Measurements from ENCODE around the gene KIF17.

KIF17 gene

DNA sequence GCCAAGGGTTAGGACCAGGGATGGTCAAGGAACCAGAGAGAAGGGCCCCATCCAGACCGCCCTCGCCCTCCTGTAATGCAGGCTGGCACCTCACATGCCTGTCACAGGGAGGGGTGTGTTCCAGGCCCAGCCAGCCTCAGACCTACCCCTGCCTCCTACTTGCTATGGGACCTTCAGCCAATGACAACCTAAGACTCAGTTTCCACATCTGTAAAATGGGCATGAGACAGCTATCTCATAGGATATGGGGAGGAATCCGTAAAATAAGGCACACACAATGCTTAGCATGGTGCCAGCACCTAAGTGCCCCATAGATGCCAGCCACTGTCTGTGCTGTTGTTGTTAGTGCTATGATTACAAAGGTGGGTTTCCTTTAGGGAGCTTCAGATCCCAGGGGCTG lies 7.9 kb downstream of the KIF17 start:
- no peak for DNase-seq

DNA sequence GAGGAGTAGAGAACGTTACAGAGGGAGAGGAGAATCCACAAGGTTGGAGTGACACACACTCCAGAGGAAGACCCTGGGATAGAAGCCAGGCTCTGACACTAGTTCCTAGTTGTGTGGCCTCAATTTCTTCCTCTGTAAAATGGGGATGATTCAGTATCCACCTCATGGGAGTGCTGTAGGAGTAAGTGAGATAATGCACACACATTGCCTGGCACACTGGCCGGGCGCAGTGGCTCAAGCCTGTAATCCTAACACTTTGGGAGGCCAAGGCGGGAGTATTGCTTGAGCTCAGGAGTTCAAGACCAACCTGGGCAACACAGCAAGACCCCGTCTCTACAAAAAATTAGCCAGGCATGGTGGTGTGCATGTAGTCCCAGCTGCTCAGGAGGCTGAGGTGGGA lies 8.9 kb downstream of the KIF17 start:
- no peak for DNase-seq

DNA sequence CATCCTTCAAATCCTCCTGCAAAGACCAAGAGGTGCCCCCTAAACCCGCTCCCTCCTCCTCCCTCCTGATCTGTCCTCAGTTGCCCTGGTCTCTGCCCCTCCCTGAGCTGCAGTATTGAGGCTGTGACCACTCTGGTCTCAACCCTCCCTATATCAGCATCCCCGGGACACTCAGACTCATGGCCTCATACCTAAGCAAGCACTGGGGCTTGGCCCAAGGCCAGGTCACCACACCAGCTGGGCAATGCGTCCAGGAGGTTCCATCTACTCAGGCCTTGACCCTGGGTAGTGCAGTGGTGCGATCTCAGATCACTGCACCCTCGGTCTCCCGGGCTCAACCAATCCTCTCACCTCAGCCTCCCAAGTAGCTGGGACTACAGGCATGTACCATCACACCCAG lies 9.8 kb downstream of the KIF17 start:
- DNase-seq = no peak

GRCh38 chr1:20706841-20707240 lies 11.0 kb downstream of the KIF17 start:
- no peak for DNase-seq

DNA sequence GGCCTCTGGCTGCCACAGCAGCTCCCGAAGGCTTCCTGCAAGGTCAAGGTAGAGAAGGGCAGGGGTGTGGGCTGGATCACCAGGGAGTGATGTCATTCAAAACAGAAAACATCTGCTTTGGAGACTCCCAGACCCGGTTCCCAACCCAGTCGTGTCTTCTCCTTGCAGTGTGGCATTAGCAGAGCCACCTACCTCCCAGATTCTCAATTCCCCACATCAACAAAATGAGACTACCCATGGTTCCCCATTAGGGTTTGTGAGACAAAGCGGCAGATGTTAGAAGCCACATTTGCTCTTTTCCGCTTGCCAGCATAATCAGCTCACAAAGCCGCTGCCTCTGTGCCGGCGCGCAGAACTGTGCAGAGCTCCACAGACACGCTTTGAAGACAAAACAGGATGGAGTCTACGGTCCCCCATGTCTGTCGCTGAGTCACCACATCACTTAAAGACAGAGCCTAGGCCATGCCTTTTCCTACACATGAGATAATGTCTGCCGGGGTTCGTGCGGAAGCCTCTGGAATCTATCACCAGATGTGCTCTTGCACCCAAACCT lies 12.5 kb downstream of the KIF17 start:
- no peak for DNase-seq

GRCh38 chr1:20704390-20705202 lies 13.2 kb downstream of the KIF17 start:
- no peak for DNase-seq

GRCh38 chr1:20703124-20703756 lies 14.6 kb downstream of the KIF17 start:
- no peak for DNase-seq

- DNase-seq = no peak
These were observed 15.4 kb downstream of the KIF17 start for GRCh38 chr1:20702416-20702815.

DNA sequence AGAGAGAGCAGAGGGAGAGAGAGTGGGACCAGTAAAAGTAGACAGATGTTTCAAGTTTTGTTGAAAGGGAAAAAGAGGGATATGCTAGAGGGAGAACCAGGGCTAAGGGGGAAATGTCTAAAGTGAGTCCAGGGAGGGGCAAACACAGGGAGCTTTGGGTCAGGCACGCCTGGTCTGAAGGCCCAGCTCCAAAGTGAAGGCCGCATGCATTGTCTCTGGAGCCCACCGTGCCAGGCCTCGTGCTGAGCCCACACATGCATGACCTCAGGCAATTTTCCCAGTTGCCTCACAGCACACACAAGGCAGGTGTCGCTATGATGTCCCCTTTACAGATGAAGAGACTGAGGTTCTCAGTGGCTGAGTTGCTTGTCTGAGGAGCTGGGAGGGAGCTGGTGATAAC lies 16.0 kb downstream of the KIF17 start:
- DNase-seq = no peak

GRCh38 chr1:20701446-20701845 lies 16.4 kb downstream of the KIF17 start:
- DNase-seq = no peak

GRCh38 chr1:20700636-20701215 lies 17.1 kb downstream of the KIF17 start:
- DNase-seq = no peak

DNA sequence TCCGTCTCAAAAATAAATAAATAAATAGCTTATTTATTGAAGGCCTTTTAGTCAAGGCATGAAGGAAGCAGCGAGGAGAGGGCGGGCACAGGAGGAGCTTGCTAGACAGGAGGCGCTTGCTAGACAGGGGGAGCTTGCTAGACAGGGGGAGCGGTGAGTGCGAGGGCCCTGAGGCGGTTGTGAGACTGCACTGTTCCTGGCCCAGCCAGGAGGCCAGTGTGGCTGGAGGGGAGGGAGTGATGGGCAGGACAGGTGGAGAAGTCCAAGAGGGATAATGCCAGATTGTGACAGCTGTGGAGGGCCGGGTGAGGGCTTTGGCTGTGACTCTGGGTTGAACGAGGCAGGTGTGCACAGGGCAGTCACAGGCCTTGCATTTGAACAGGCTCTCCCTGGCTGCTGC lies 18.2 kb downstream of the KIF17 start:
- no peak for DNase-seq

DNA sequence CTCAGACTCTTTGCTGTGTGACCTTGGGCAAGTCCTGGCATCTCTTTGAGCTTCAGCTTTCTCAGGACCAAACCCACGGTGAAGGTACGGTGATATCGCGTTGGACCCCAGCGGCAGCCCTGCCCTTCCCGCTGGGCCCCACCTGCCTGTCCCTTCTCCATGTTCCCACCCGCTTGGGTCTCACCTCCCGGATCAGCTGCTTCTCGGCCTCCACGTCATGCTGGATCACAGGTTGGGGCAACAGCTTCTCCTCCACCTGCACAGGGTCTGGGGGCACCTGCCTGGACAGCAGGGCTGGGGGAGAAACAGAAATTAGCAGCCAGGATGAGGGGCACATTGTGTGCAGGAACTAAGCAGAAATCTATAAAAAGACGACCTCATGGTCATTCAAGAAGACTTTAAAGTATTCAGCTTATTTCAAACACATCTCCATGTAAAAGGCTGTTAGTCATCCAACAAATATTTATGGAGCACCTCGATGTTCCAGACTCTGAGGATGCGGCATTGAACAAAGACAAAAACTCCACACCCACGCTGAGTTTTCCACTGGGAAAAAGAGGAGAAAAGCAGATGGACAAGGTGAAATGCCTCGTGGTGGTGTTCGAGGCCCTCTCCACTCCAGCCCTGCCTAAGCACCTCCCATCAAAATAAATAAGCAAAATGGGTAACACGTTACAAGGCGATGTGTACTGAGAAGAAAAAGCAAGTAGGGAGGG lies 19.5 kb downstream of the KIF17 start:
- no peak for DNase-seq

DNA sequence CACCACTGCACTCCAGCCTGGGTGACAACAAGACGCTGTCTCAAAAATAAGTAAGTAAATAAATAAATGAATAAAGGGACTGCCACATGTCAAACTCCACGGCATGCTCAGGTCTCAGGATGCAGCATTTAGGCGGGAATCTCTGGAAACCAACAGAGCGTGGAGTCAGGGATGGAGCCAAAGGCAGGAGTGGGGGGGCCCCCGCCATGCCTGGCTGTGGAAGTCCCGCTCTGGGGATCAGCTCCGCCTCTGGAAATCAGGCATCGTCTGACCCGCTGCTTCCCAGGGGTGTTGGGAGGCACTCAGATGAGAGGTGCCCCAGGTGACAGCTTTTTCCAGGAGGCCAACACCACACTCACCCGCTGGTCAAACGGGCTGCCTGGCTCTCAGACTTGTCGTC lies 20.2 kb downstream of the KIF17 start:
- no peak for DNase-seq

DNA sequence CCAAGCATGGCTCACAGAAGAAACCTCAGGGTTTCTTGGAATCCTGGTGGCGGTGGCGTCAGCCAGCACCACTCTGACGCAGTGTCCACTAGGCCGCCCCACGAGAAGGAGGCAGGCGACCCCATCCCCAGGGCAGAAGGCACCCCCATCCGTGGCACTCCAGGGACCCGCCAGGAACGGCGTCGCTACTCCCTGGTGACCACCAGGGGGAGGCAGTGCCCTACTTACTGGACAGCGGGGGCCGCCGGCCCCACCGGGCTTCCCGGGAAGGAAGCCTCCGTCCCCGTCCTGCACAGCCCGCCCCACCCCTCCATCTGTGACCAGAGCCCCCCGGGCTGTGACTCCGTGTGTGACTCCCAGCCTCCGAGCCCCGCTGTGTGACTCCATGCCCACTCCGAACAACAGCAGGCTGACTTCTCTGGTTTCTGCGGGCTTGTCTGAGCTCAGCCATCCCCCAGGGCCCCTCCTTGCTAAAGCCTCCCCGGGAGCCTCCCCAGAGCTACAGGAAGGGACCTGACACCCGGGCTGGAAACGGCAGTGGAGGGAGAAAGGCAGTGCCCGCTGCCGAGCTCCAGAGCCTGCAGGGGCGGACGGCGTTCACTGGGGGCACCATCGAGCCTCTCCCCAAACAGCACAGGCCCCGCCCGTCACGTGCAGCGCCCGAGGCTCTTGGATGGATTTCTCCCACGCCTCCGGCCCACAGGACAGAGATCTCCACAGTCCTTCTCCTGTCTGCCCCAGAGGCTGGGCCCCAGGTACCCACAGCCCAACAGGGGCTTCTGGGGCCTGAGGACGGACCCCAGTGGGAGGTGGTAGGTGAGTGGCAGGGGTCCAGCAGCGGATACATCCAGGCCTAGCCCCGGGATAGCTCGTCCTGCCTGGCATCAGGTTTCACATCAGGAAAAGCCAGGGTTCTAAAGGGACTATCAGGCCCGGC lies 21.1 kb downstream of the KIF17 start:
- DNase-seq = peak; percentile 88

GRCh38 chr1:20695515-20695914 lies 22.3 kb downstream of the KIF17 start:
- no peak for DNase-seq

DNA sequence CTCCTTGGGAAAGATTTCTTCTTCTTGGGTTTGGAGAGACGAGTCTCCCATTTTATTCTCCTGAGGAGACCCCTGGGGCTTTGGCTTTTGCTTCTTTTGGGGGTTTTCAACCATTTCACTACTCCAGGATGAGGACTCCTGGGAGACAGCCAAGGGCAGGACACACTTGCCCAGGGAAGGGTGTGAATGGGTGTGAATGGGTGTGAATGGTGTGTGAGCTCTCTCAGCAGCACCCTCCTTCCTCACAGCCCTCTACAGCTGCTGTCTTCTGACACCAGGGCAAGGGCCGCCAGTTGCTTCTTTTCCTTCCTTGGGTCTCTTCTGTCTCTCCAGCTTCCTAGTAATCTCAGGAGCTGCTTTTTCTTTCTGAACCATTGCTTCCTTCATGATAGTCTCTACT lies 24.2 kb downstream of the KIF17 start:
- DNase-seq = no peak

DNA sequence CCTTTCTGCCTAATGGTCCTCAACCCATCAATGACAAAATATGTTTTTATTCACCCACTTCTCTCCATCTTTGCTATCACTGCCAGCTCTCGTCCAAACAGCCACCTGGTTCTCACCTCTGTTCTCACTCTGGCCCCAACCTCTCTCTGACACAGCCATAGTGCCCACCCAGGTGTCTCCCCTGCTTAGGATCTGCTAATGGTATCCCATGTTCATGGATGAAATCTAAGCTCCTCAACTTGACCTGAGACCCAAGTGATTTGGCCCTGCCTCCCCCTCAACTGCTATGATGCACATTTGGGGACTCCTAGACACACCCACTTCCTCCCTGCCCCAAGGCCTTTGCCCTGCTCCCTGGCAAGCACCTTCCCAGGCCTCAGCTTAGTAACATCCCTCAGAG lies 25.9 kb downstream of the KIF17 start:
- DNase-seq = no peak

- no peak for DNase-seq
These were observed 28.2 kb downstream of the KIF17 start for GRCh38 chr1:20689645-20690056.

- no peak for DNase-seq
These were observed 30.7 kb downstream of the KIF17 start for GRCh38 chr1:20686883-20687725.

DNA sequence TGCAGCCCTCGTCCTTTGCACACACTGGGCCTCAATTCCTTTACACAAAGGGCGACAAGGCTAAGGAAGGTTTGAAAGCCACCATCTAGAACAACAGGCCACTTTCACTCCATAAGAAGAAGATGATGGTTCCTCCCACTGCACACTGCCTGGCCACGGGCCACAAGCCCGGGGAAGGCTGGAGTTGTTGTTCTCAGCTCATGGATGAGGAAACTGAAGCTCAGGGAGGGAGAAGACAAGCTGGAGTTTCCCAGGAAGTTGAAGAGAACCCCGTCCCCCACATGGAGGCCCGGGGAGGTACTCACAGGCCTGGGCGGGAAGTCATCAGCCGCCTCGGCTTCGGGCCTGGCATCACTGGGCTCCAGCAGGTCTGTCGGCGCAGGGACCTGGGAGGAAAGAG lies 32.1 kb downstream of the KIF17 start:
- no peak for DNase-seq

Data from activated CD8-positive, alpha-beta memory T cell treated with anti-CD3 and anti-CD28 coated beads, Interleukin-2, amount 50 U/mL, for 48 hours (primary cell).